Measurements from ENCODE around the gene ARPC5L.

Gene ARPC5L

GRCh38 chr9:124868511-124869465, 6.9 kb downstream of the ARPC5L start:
- peak; percentile 93 for DNase-seq

- DNase-seq = peak; percentile 62
Measured at GRCh38 chr9:124869466-124869985, 7.6 kb downstream of the ARPC5L start.

GRCh38 chr9:124869986-124870560, 8.1 kb downstream of the ARPC5L start:
- DNase-seq = peak; percentile 81

- DNase-seq = no peak
Measured at GRCh38 chr9:124870723-124871122, 8.8 kb downstream of the ARPC5L start.

- no peak for DNase-seq
Measured at GRCh38 chr9:124871156-124871561, 9.2 kb downstream of the ARPC5L start.

- no peak for DNase-seq
Measured at GRCh38 chr9:124873664-124874063, 11.7 kb downstream of the ARPC5L start.

DNA sequence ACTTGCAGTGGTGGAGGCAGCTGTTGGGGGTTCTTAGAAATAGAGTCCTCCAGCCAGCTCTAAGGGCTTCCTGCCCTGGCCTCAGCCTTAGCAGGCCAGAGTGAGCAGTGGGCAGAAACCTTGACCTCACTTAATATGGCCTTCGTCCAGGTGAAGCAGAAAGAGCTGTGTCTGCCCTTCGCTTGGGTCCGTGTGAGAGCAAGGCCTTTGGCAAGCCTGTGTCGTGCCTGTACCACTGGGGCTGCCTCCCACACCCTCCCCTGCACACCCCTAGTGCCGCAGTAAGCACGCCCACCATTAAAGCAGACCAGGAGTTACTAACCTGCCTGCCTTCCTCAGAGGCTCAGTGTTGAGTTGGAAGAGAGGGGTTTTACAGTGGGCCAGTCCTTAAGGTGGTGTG, 13.6 kb downstream of the ARPC5L start:
- DNase-seq = no peak

DNA sequence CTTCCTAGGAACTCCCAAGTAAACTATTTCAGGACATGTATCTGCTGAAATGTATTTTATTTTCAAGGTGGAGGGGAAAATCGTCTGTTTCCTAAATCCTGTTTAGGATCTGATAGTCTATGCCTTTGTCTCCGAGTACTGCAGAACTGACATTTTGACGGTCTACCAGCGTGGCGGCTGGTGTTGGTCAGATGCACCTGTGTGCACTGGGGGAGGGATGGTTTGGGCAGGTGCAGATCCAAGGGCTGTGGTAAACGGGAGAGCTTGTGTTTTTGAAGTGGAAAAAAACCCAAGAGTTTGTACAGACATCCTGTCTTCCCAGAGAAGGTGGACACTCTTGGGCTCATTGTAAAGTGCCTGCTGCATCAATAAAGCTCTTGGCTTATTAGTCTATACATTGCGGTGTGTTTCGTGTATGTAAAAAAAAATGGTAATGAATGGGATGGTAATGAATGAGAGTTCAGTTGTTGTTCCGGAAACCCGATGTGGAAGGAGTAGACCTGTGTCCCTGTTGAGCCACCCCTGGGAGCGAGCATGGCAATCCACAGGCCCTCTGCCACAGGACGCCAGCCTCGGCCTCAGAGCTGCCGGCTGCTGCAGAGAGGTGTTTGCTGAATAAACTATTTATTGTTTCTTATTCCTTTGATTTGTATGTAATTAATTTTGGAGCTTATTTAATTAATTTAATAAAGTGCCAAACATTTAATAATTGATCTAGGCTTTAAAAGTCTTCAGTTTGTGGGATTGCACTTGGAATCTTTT, 15.3 kb downstream of the ARPC5L start:
- DNase-seq = no peak

DNA sequence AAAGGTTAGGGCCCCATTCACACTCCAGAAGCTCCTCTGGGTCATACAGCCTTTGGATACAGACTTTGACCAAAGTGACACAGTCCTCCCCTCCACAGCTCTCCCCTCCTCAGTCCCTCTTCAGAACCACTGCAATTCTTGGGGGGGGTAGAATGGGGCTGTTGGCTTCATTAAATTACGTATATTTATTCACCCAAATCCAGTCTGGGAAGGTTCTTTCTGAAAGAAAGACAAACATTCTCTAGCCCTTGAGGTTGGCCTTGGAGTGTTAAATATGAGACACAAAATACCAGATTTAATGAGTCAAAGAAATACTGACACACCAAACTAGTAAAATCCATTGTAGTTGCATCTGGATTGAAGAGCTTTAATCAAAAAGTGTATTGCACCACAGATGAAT, 16.1 kb downstream of the ARPC5L start:
- no peak for DNase-seq

- no peak for DNase-seq
Measured at GRCh38 chr9:124878518-124878917, 16.6 kb downstream of the ARPC5L start.

DNA sequence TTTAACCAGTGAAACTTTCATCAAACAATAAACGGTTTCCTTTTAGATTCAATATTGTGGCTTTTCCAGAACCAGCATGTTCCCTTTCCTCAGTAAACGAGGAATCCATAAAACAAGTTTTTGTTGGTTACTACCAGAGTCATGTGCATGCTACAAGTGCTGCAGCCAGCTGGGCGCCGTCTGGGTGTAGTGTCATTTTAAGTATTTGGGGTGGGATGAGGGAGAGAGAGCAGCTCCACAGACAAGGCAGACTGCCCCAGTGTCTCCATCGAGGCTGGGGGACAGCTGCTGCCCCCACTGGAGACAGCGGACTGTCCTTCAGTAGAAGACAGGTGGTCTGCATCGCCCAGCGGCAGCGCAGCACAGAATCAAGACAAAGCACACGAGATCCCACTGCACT, 17.3 kb downstream of the ARPC5L start:
- no peak for DNase-seq

DNA sequence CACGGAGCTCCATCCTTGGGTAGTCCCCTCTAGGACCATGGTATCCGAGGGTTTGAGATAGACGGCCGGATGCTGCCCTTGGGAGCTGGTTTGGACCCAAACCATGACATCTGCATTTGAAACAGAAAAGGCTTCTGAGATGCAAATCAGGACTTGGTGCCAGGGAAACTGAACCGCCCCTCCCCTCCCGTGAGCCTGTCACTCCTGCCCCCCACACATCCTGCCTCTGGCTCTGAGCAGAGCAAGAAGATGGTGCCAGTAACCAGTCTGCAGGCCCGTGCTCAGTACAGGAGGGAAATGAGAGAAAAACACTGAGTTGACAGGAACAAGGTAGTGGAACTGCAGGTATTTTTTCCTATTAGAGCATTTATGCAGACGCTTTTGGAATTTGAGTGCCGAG, 18.6 kb downstream of the ARPC5L start:
- DNase-seq = no peak

GRCh38 chr9:124881138-124881743, 19.3 kb downstream of the ARPC5L start:
- DNase-seq = no peak

DNA sequence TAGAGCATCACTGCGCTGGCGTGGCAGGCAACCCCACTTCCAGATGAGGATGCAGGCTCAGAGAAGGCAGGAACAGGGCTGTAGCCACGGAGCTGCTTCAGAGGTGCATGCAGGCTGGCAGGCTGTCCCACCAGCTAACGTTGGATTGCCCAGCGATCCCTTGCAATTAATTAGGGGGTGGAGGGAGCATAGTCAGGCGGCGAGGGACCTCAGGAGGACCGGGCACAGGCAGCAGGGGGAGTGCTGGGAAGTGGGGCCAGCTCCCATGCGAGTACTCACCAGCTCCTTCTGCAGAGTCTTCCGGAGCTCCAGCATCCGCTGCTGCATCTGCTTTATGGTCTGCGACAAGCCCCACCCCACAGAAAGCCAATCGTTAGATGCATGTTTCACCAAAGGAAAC, 20.3 kb downstream of the ARPC5L start:
- DNase-seq = no peak

DNA sequence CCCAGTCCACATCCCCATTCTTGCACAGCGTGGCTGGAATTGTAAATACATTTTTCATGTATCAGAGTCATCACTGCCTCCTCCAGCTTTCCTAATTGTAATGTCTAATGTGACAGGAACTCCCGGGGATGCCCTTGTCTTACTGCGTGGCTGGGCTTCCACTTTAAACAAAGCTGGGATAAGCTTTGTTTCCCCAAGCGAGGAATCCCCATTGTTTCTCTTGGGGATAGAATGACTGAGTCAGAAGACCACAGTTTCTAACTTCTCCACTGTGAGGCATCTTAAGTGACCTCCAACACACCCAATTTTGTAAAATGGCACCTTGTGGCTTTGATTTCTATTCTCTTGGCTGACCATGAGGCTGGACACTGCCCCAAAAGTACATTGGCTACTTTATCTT, 22.4 kb downstream of the ARPC5L start:
- no peak for DNase-seq

DNA sequence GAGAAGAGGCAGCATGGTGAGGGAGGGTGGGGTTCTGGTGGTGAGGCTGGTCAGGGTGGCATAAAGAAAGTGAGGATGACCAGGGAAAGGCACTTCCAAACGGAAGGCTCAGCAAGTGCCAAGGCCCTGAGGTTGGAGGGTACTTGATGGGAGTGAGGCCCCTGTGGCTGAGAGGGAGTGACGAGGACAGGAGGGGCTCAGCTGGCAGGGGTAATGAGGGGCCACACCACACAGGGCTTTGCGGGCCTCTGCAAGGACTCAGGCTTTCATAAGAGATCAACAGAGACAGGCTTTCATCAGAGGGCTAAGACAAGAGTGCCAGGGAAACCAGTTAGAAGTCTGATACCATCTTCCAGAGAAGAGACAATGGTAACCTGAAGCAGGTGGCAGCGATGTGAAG, 23.6 kb downstream of the ARPC5L start:
- DNase-seq = no peak

DNA sequence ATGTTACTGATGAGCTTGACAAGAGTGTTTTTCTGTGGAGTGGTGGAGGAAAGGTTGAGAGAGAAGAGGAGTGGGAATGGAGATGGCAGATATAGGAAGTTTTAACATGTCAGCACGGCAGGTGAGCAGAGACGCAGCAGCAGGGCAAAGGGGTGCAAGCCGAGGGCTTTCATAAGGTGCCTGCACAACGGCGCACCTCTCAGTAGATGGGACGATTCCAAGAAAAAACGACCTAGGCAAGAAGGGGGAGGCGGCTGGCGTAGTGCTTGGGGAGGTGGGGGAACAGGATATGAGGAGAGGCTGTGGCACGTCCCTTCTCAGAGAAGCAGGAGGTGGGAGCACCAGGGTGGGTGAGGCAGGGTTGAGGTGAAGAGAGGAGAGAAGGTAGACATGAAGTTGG, 24.5 kb downstream of the ARPC5L start:
- no peak for DNase-seq

GRCh38 chr9:124886866-124887492, 25.0 kb downstream of the ARPC5L start:
- no peak for DNase-seq

DNA sequence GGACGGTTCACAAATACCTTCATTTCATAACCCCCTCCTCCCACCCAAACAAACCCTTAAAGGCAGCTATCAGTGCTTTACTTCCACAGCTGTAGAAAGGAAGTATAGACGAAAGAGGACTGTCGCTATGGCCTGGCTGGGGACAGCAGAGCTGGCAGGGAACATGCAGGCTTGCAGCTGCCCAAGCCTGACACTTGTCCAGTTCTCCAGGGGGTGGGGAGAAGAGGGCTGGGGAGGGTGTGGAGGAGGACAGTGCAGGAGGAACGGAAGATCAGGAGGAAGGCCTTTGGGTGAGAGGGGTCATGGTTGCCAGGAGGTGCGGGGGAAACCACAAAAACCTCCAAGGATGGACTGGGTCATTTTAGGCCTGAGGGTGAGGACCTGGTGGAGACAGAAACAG, 25.9 kb downstream of the ARPC5L start:
- DNase-seq = no peak

DNA sequence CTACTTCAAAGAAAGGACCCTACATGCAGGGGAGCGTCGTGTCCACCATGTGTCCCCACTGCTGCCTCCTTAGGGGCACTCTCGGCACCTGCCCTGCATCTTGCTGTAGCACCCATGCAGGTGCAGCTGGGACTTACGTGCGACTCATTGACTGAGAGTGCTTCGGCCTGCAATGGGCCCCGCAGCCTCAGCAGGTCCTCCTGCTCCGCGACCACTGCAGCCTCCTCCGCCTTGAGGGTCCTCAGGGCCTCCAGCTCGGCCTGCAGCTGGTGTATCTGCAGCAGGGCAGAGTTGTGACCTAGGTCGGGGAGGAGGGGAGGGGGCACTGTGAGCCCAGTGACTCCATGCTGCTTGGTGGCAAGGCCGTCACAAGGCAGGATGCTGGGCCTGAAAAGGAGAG, 27.1 kb downstream of the ARPC5L start:
- DNase-seq = no peak

DNA sequence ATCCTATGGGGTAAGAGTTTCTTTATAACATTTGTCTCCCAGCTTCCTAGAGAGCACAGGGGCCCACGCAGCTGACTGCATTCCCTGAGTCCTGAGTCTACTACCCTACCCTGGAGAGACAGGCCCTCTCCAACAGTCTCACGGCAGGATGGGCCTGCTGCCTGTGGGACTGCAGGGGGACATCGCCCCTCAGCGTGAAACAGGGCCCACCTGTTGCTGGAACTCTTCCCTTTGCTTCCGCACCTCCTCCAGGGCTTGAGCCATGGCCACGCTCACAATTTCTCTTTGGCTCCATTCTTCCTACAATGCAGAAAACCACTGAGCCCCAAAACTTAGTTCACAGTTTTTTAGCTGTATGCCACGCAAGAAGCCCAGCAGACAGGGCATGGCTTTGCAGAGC, 28.2 kb downstream of the ARPC5L start:
- DNase-seq = no peak

GRCh38 chr9:124894035-124894740, 32.3 kb downstream of the ARPC5L start:
- no peak for DNase-seq
